ENCODE results near the gene KIT. TPM values are rescaled to one million over a fixed set of nuclear protein-coding genes. Genes with fewer than 3 reads are reported as not detected.

Gene KIT
- total RNA-seq, 2 donors from 2014 or later, result 1.1 to 6.0 TPM

DNA sequence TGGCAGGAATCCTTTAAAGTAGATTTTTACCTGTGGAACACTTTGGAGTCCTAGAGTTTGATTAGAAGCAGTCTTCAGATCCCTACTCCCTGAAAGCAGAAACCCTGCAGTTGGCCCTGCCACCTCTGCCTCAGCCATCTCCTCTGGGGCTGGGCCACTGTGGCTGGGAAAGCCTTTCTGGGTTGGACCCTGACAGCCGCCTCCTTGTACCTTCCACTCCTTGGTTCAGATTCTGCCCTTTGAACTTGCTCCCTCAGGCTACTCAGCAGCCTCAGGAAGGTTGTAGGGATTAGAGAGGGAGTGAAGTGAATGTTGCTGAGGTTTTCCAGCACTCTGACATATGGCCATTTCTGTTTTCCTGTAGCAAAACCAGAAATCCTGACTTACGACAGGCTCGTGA, 65.5 kb downstream of the KIT start:
- Mint-ChIP-seq H3K36me3 (ENCODE audit: low read depth) (no peaks in the 10 kb centered on the region), H3K27ac (no peak overlapping the region), H3K27me3 (no peaks in the 10 kb centered on the region), H3K4me3 (no peak overlapping the region), H3K4me1 (no peaks in the 10 kb centered on the region)
- ATAC-seq, result no peak
- no peak for DNase-seq
- no peaks in the 10 kb centered on the region for H3K9me3 ChIP-seq (ENCODE audit: control insufficient read depth, low read length, poor library complexity, severe bottlenecking)

DNA sequence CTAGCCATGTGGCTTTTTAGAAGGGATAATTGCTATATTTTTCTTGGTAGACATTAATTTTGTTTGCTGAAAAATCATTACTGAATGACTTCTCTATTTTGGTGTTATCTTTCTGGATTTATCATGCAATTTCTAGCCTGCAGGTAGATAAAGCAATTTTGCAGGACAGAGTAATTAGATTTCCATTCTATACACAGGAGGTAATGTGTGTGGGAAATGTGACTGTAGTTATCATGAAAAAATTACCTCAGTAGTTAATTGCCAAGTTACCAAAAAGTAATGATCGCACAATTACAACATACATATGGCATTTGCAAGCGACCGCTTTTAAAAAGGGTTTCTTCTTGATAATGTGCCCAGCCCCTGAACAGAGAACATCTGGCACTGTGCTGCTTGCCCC, 66.1 kb downstream of the KIT start:
- H3K27me3 Mint-ChIP-seq, result no peaks in the 10 kb centered on the region
- no peak overlapping the region for H3K4me3 Mint-ChIP-seq
- no peaks in the 10 kb centered on the region for H3K36me3 Mint-ChIP-seq (ENCODE audit: low read depth)
- H3K4me1 Mint-ChIP-seq, result no peaks in the 10 kb centered on the region
- H3K27ac Mint-ChIP-seq, result no peak overlapping the region
- DNase-seq (no peak), ATAC-seq (no peak)
- no peaks in the 10 kb centered on the region for H3K9me3 ChIP-seq (ENCODE audit: control insufficient read depth, low read length, poor library complexity, severe bottlenecking)

DNA sequence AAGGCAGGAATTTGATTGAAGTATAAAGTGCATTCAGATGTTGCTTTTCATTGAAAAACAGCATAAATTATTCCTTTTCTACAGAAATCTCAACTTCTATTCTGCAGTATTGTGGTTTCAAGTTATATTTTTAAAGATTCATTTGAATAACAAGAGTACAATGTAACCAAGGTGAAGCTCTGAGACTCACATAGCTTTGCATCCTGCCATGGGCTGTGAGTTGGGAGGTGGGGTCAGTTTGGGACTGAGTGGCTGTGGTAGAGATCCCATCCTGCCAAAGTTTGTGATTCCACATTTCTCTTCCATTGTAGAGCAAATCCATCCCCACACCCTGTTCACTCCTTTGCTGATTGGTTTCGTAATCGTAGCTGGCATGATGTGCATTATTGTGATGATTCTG, 69.2 kb downstream of the KIT start:
- Mint-ChIP-seq H3K36me3 (ENCODE audit: low read depth) (no peaks in the 10 kb centered on the region), H3K4me1 (no peaks in the 10 kb centered on the region), H3K4me3 (no peak overlapping the region), H3K27ac (no peak overlapping the region), H3K27me3 (no peaks in the 10 kb centered on the region)
- ATAC-seq (no peak), DNase-seq (no peak)
- no peaks in the 10 kb centered on the region for H3K9me3 ChIP-seq (ENCODE audit: control insufficient read depth, low read length, poor library complexity, severe bottlenecking)

DNA sequence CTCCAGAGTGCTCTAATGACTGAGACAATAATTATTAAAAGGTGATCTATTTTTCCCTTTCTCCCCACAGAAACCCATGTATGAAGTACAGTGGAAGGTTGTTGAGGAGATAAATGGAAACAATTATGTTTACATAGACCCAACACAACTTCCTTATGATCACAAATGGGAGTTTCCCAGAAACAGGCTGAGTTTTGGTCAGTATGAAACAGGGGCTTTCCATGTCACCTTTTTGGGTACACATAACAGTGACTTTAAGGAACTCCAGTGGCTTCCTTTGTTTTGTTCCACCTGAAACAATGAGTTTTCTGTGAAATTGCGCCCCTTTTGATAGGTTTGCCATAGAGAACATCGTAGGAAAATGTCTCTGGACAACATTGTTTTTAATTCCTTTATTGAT, 69.6 kb downstream of the KIT start:
- no peaks in the 10 kb centered on the region for H3K27me3 Mint-ChIP-seq
- H3K4me3 Mint-ChIP-seq, result no peak overlapping the region
- H3K36me3 Mint-ChIP-seq (ENCODE audit: low read depth), result no peaks in the 10 kb centered on the region
- ATAC-seq, result no peak
- H3K9me3 ChIP-seq (ENCODE audit: control insufficient read depth, low read length, poor library complexity, severe bottlenecking), result no peaks in the 10 kb centered on the region
- no peak for DNase-seq
- no peak overlapping the region for H3K27ac Mint-ChIP-seq
- H3K4me1 Mint-ChIP-seq, result no peaks in the 10 kb centered on the region

DNA sequence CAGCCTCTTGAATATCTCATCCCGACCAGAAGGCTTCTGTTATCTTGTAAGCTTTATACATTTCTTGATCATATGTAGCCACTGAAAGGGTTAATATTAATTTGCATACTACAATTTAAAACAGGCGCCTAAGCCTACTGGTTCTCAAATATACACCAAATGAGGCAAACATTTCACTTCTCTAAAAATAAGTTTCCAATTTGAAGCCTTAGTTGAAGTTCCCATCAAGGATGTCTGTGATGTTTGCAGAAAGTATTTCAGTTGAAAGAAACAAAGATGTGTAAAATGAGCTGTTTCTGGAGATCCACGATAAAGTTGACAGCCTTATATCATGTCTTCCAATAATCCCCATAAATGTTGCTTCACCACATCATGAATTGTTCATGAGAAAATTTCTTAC, 70.6 kb downstream of the KIT start:
- ATAC-seq (no peak), DNase-seq (no peak)
- no peak overlapping the region for H3K4me3 Mint-ChIP-seq
- H3K36me3 Mint-ChIP-seq (ENCODE audit: low read depth), result no peaks in the 10 kb centered on the region
- no peaks in the 10 kb centered on the region for H3K27me3 Mint-ChIP-seq
- no peaks in the 10 kb centered on the region for H3K4me1 Mint-ChIP-seq
- no peaks in the 10 kb centered on the region for H3K9me3 ChIP-seq (ENCODE audit: control insufficient read depth, low read length, poor library complexity, severe bottlenecking)
- no peak overlapping the region for H3K27ac Mint-ChIP-seq

DNA sequence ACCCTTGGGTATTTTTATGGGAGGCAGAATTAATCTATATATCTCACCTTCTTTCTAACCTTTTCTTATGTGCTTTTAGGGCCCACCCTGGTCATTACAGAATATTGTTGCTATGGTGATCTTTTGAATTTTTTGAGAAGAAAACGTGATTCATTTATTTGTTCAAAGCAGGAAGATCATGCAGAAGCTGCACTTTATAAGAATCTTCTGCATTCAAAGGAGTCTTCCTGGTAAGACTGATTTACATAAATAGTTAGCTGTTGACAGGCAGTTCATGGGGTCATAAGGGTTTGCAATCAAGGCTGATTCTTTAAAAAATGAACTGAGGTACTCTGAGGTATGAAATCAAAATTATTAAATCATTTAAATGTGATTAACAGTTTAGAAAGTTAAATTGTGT, 71.5 kb downstream of the KIT start:
- H3K27ac Mint-ChIP-seq, result no peak overlapping the region
- no peak overlapping the region for H3K4me3 Mint-ChIP-seq
- no peaks in the 10 kb centered on the region for H3K27me3 Mint-ChIP-seq
- ATAC-seq, result no peak
- no peaks in the 10 kb centered on the region for H3K4me1 Mint-ChIP-seq
- H3K36me3 Mint-ChIP-seq (ENCODE audit: low read depth), result no peaks in the 10 kb centered on the region
- no peak for DNase-seq
- H3K9me3 ChIP-seq (ENCODE audit: control insufficient read depth, low read length, poor library complexity, severe bottlenecking), result no peaks in the 10 kb centered on the region

DNA sequence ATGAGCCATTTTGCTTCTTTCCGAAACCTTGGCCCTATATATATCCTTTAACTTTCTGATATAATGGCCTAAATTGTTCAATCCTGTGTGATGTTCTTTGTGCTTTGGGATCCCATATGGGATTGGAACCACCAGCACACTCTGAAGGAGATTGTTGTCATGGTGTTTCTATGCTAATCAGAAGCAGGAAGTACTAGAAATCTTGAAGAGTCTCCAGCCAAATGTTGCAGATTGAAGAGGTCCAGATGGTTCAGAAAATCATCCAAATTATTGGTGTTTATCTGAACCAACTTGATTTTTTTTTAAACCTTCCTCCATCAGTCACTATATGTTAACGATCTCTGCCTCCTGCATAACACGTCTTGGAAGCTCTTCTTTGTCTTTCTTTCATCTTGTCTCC, 72.8 kb downstream of the KIT start:
- Mint-ChIP-seq H3K4me3 (no peak overlapping the region), H3K27me3 (no peaks in the 10 kb centered on the region), H3K36me3 (ENCODE audit: low read depth) (no peaks in the 10 kb centered on the region), H3K4me1 (no peaks in the 10 kb centered on the region), H3K27ac (no peak overlapping the region)
- no peak for DNase-seq
- ATAC-seq, result no peak
- no peaks in the 10 kb centered on the region for H3K9me3 ChIP-seq (ENCODE audit: control insufficient read depth, low read length, poor library complexity, severe bottlenecking)

DNA sequence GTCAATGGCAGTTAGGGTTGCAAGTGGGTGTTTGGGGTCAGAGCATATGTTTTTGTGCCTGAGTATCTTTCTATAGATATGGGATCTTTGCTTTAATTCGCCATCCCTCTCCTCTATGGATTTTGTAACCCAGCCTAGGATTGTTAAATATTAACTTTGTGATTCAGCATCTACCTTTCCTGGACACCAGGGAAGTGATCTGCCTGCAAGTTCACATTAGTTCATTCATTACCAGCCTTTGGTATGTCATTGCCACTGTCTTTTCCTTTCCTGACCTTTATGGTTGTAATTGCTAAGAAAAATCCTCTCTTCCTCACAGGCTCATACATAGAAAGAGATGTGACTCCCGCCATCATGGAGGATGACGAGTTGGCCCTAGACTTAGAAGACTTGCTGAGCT, 73.8 kb downstream of the KIT start:
- Mint-ChIP-seq H3K27ac (no peak overlapping the region), H3K4me1 (no peaks in the 10 kb centered on the region), H3K4me3 (no peak overlapping the region), H3K36me3 (ENCODE audit: low read depth) (no peaks in the 10 kb centered on the region), H3K27me3 (no peaks in the 10 kb centered on the region)
- no peaks in the 10 kb centered on the region for H3K9me3 ChIP-seq (ENCODE audit: control insufficient read depth, low read length, poor library complexity, severe bottlenecking)
- DNase-seq (no peak), ATAC-seq (no peak)

DNA sequence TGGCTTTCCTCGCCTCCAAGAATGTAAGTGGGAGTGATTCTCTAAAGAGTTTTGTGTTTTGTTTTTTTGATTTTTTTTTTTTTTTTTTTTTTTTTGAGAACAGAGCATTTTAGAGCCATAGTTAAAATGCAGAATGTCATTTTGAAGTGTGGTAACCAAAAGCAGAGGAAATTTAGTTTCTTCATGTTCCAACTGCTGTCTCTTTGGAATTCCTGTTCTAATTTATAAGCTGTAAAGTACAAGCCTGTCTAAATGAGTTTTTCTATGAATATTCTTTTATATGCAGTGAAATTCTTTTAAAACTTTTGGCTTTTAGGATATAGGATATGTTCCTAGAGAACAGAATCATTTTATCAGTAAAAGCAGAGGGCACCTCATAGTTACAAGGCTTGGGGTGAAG, 74.2 kb downstream of the KIT start:
- no peaks in the 10 kb centered on the region for H3K36me3 Mint-ChIP-seq (ENCODE audit: low read depth)
- H3K4me1 Mint-ChIP-seq, result no peaks in the 10 kb centered on the region
- H3K9me3 ChIP-seq (ENCODE audit: control insufficient read depth, low read length, poor library complexity, severe bottlenecking), result no peaks in the 10 kb centered on the region
- no peak for ATAC-seq
- no peak for DNase-seq
- H3K27ac Mint-ChIP-seq, result no peak overlapping the region
- H3K4me3 Mint-ChIP-seq, result no peak overlapping the region
- no peaks in the 10 kb centered on the region for H3K27me3 Mint-ChIP-seq

DNA sequence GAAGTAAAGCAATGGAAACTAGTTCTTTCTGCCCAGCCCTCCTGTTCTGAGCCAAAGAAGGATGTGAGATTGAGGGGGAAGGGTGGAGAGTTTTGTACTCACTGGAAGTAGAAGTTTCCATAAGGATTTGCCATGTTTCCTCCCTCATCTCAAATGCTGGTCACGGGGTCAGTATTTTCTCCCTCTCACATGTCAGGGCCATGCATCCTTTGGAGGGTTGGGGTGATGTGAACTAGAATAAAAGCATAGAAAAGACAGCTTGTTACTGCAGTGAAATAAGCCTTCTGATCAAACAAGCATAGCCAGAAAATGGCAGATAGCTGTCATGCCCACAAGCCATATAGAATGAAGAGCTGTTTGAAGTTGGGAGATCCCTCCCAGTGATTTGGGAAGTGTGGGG, 79.7 kb downstream of the KIT start:
- no peak overlapping the region for H3K27ac Mint-ChIP-seq
- DNase-seq (no peak), ATAC-seq (no peak)
- H3K9me3 ChIP-seq (ENCODE audit: control insufficient read depth, low read length, poor library complexity, severe bottlenecking), result no peaks in the 10 kb centered on the region
- H3K4me3 Mint-ChIP-seq, result no peak overlapping the region
- no peaks in the 10 kb centered on the region for H3K36me3 Mint-ChIP-seq (ENCODE audit: low read depth)
- H3K27me3 Mint-ChIP-seq, result no peaks in the 10 kb centered on the region
- H3K4me1 Mint-ChIP-seq, result no peaks in the 10 kb centered on the region

DNA sequence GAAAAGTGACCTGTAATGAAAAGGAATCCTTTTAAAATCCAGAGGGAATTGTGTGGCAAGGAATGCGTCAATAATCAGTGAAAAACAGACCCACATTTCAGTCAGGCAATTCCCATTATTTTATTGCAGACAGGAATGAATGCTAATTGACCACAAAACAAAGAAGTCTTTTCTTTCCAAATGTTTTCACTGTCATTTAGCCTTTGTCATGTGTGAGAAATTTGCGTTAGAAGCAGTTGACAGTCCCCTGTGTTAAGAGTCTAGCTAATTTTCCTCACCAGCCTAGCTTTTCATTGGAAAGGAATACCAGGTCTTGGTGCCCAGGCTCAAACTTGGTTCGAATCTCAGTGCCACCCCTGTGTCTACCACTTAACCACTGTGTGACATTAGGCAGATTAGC, 83.4 kb downstream of the KIT start:
- Mint-ChIP-seq H3K4me1 (no peaks in the 10 kb centered on the region), H3K27ac (no peak overlapping the region), H3K4me3 (no peak overlapping the region), H3K27me3 (no peaks in the 10 kb centered on the region), H3K36me3 (ENCODE audit: low read depth) (no peaks in the 10 kb centered on the region)
- ATAC-seq, result no peak
- no peaks in the 10 kb centered on the region for H3K9me3 ChIP-seq (ENCODE audit: control insufficient read depth, low read length, poor library complexity, severe bottlenecking)
- DNase-seq, result no peak

DNA sequence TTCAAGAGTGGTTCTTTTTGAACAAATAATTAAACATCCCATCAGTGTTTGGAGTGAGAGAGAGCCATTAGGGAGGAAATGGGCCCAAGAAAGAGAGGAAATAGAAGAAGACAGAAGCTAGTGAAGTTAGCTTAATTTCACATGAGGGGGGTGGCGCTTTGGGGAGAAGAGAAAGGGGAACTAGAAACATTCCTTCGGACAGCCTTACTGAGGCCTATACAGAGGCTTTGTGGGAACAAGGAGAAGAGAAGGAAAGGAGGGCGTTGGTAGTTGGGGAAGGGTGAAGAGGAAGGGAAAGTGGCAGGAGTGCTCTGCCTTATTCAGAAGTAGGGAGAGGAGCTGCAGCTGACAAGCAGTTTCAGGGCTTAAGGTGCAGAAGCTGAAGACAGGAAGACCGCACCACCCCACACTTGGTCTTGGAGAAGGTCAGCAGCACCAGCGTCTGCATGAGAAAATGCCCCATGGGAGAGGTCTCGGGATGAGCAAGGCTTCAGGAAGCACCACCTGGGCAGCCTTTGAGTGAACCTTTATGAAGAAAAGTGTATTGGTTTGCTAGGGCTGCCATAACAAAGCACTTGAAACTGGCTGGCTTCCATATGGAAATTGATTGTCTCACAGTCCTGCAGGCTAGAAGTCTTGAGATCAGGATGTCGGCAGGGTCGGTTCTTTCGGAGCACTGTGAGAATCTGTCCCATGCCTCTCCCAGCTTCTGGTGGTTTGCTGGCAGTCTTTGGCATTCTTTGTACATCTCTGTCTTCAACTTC, 85.1 kb downstream of the KIT start:
- no peaks in the 10 kb centered on the region for H3K36me3 Mint-ChIP-seq (ENCODE audit: low read depth)
- no peak overlapping the region for H3K4me3 Mint-ChIP-seq
- H3K27ac Mint-ChIP-seq, result no peak overlapping the region
- DNase-seq, result no peak
- H3K4me1 Mint-ChIP-seq, result no peaks in the 10 kb centered on the region
- ATAC-seq, result no peak
- H3K27me3 Mint-ChIP-seq, result no peaks in the 10 kb centered on the region
- no peaks in the 10 kb centered on the region for H3K9me3 ChIP-seq (ENCODE audit: control insufficient read depth, low read length, poor library complexity, severe bottlenecking)

DNA sequence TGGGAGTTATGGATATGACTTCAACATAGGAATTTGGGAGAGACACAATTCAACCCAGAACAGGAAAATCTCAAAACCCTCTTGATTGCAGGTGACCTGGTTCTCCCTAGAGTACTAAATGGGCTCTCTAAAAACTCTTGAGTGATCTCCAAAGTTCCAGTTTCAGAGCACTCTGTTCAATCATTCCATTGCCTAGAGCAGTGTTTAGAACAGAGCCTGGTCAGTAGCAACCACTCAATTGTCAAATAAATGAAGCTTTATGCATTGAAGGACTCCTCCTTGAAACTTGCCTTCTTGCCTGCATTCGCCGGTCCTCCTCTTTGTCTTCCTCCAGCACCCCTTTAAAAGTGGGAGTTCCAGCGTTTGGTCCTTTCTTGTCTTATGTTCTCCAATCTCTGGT, 85.8 kb downstream of the KIT start:
- H3K27ac Mint-ChIP-seq, result no peak overlapping the region

DNA sequence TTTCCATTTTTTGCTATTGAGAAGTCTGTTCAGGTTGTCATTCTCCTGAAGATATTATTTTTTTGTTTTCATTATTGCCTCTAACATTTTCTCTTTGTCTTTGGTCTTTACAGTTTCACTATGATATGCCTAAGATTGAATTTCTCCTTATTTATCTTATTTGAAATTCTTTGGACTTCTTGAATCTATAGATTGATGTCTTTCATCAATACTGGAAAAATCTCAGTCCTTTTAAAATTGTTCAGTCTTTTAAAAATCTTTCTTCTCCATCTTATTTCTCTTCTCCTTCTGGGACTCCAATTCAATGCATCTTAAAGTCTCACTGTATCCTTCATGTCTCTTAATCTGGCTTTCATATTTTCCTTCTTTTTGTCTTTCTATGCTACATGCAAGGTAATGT, 86.7 kb downstream of the KIT start:
- Mint-ChIP-seq H3K4me1 (no peaks in the 10 kb centered on the region), H3K4me3 (no peak overlapping the region), H3K27me3 (no peaks in the 10 kb centered on the region), H3K27ac (no peak overlapping the region), H3K36me3 (ENCODE audit: low read depth) (no peaks in the 10 kb centered on the region)
- H3K9me3 ChIP-seq (ENCODE audit: control insufficient read depth, low read length, poor library complexity, severe bottlenecking), result no peaks in the 10 kb centered on the region
- ATAC-seq (no peak), DNase-seq (no peak)

More for the DNA sequence above, 85.8 kb downstream of the KIT start:
- Mint-ChIP-seq H3K27me3 (no peaks in the 10 kb centered on the region), H3K36me3 (ENCODE audit: low read depth) (no peaks in the 10 kb centered on the region), H3K4me1 (no peaks in the 10 kb centered on the region), H3K4me3 (no peak overlapping the region)
- no peaks in the 10 kb centered on the region for H3K9me3 ChIP-seq (ENCODE audit: control insufficient read depth, low read length, poor library complexity, severe bottlenecking)
- no peak for ATAC-seq
- no peak for DNase-seq

Data from T-helper 17 cell (primary cell).